ENCODE measurements around the gene LRR1.
A peak's percentile ranks its signal among the peaks of the same experiment; 100 is the strongest.
"Not testable (repeated sequence)": the region's sequence is repeated elsewhere in the genome, so short reads cannot be mapped to it uniquely, and the experiment has no call there.

The LRR1 gene

GRCh38 chr14:49586673-49587460, 11.9 kb upstream of the LRR1 start:
- DNase-seq, result peak; percentile 74 to 94

GRCh38 chr14:49589387-49589786, 9.4 kb upstream of the LRR1 start:
- no peak for DNase-seq

GRCh38 chr14:49593016-49593415, 5.7 kb upstream of the LRR1 start:
- no peak for DNase-seq

GRCh38 chr14:49594347-49595091, 4.2 kb upstream of the LRR1 start:
- no peak for DNase-seq

- no peak for DNase-seq
Observed at GRCh38 chr14:49598189-49598484, 603 bp upstream of the LRR1 start.

GRCh38 chr14:49607583-49607982, 8.8 kb downstream of the LRR1 start:
- DNase-seq, result no peak

GRCh38 chr14:49612251-49612650, 13.5 kb downstream of the LRR1 start:
- DNase-seq, result no peak

GRCh38 chr14:49612671-49613070, 13.9 kb downstream of the LRR1 start:
- no peak for DNase-seq

GRCh38 chr14:49614196-49614595, 15.5 kb downstream of the LRR1 start:
- no peak for DNase-seq

- no peak for DNase-seq
Observed at GRCh38 chr14:49615776-49616175, 17.0 kb downstream of the LRR1 start.

- DNase-seq, result no peak
Observed at GRCh38 chr14:49617852-49618519, 19.2 kb downstream of the LRR1 start.

- not testable (repeated sequence) for DNase-seq
Observed at GRCh38 chr14:49619273-49619672, 20.5 kb downstream of the LRR1 start.

GRCh38 chr14:49619730-49620129, 21.0 kb downstream of the LRR1 start:
- no peak for DNase-seq

- DNase-seq, result peak; percentile 96 to 97
Observed at GRCh38 chr14:49620182-49621113, 21.7 kb downstream of the LRR1 start, which contains the start of the genes MGAT2 and RPL36AL. Gene MGAT2 (plus strand): TSS chr14:49620799. CDS start chr14:49621269, 470 bp downstream. Gene RPL36AL (minus strand): TSS chr14:49620626. CDS start chr14:49619104, 1,522 bp downstream.

GRCh38 chr14:49621114-49621881, 22.6 kb downstream of the LRR1 start:
- DNase-seq, result peak; percentile 72 to 77

- no peak for DNase-seq
Observed at GRCh38 chr14:49622022-49622607, 23.4 kb downstream of the LRR1 start.

- no peak for DNase-seq
Observed at GRCh38 chr14:49623387-49623786, 24.6 kb downstream of the LRR1 start.

GRCh38 chr14:49623941-49624839, 25.4 kb downstream of the LRR1 start:
- peak; percentile 63 to 78 for DNase-seq

GRCh38 chr14:49633640-49634546, 35.2 kb downstream of the LRR1 start:
- peak; percentile 89 to 90 for DNase-seq
